ENCODE measurements around the gene SH3BP5L.

- TF ChIP-seq, protein P1, sequence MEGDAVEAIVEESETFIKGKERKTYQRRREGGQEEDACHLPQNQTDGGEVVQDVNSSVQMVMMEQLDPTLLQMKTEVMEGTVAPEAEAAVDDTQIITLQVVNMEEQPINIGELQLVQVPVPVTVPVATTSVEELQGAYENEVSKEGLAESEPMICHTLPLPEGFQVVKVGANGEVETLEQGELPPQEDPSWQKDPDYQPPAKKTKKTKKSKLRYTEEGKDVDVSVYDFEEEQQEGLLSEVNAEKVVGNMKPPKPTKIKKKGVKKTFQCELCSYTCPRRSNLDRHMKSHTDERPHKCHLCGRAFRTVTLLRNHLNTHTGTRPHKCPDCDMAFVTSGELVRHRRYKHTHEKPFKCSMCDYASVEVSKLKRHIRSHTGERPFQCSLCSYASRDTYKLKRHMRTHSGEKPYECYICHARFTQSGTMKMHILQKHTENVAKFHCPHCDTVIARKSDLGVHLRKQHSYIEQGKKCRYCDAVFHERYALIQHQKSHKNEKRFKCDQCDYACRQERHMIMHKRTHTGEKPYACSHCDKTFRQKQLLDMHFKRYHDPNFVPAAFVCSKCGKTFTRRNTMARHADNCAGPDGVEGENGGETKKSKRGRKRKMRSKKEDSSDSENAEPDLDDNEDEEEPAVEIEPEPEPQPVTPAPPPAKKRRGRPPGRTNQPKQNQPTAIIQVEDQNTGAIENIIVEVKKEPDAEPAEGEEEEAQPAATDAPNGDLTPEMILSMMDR (IDR thresholded peaks at IDR 0.05) = no peak
- TF ChIP-seq POLR2A (IDR thresholded peaks at IDR 0.05) (no peak), POLR2AphosphoS5 (IDR thresholded peaks at IDR 0.05) (no peak)
Observed at GRCh38 chr1:248871837-248872401, 46.2 kb upstream of the SH3BP5L start.

Measured in breast epithelium (tissue), 3 donors.